ENCODE results near the gene MAD1L1. TPM values are rescaled to one million over a fixed set of nuclear protein-coding genes. Genes with fewer than 3 reads are reported as not detected.

MAD1L1 gene
- total and polyA plus RNA-seq, 2 of the 8 experiments (the other 6 are each of a cell fraction or from before 2014, with no cell fraction given): 40.4 to 44.6 TPM

GRCh38 chr7:1854866-1855724 lies 377.6 kb downstream of the MAD1L1 start:
- no peak overlapping the region for H4K5ac ChIP-seq (ENCODE audit: insufficient read length, low read depth, low read length)
- H3K14ac ChIP-seq (ENCODE audit: insufficient read length): no peak overlapping the region
- H2AK5ac ChIP-seq (ENCODE audit: low read depth, low read length): no peak overlapping the region
- H3K79me2 ChIP-seq (ENCODE audit: control insufficient read depth in 1 of 2, insufficient read depth in 2 of 2, low read length in 2 of 2): no peaks in the 10 kb centered on the region
- H3K36me3 ChIP-seq (ENCODE audit: control insufficient read depth in 2 of 4, insufficient read depth in 4 of 4, low read length in 3 of 4): no peaks in the 10 kb centered on the region
- H3K9me3 ChIP-seq (ENCODE audit: insufficient read depth in 2 of 2, low read depth in 1 of 2, low read length in 1 of 2): no peaks in the 10 kb centered on the region
- no peak overlapping the region; the same call in 1 of the 2 replicates for H3K18ac ChIP-seq (ENCODE audit: extremely low read depth, low read length)
- H3K79me1 ChIP-seq (ENCODE audit: low read depth, low read length): no peaks in the 10 kb centered on the region
- 90% methylated on average over 32 of the region's 41 CpGs; no CpG with 5 or more reads in 1 of the 2 experiments for WGBS, 2 experiments (ENCODE audit: extremely low coverage in 1 of 2, insufficient coverage in 1 of 2, insufficient read length in 1 of 2, insufficient replicate concordance in 2 of 2, low coverage in 1 of 2, low lambda C conversion rate in 2 of 2, missing lambda C conversion rate in 1 of 2)
- H4K91ac ChIP-seq (replicated peaks; ENCODE audit: insufficient read length, low read length): no peak overlapping the region
- H3K23me2 ChIP-seq (ENCODE audit: low read depth, low read length): no peaks in the 10 kb centered on the region
- H2BK20ac ChIP-seq (ENCODE audit: low read length): no peak overlapping the region
- no peak overlapping the region for H2AFZ ChIP-seq (ENCODE audit: low read length)
- no peak overlapping the region for H3K4ac ChIP-seq (replicated peaks; ENCODE audit: insufficient read length, low read depth, low read length)
- DNase-seq (ENCODE audit: low read depth in 1 of 2, low spot score in 2 of 2): peak in 1 of 2 experiments; percentile 46
- no peak for TF ChIP-seq USF2 (IDR thresholded peaks at IDR 0.05; ENCODE audit: low read length)
- H4K8ac ChIP-seq (ENCODE audit: extremely low read depth, insufficient read depth, low read length): no peak overlapping the region; the same call in 1 of the 2 replicates
- ChIA-PET POLR2A (ENCODE audit: partially characterized antibody) (no interaction called here), CTCF (ENCODE audit: partially characterized antibody) (interaction anchor here (1.0 to 1.7 kb wide), 5 partner anchors 10 to 39 kb away, joined by 3 to 6 read pairs (median 4); no protein-coding TSS in a partner anchor)
- no peaks in the 10 kb centered on the region for H3K27me3 ChIP-seq (replicated peaks in 1 of 4; ENCODE audit: control insufficient read depth in 3 of 4, extremely low read depth in 1 of 4, insufficient read depth in 3 of 4, low read length in 3 of 4)
- no peak overlapping the region for H2BK15ac ChIP-seq (ENCODE audit: low read length)
- no peaks in the 10 kb centered on the region for H3K4me1 ChIP-seq (replicated peaks in 1 of 4; ENCODE audit: control insufficient read depth in 3 of 4, insufficient read depth in 4 of 4, low read length in 3 of 4)
- no peak overlapping the region for H3K4me2 ChIP-seq (ENCODE audit: insufficient read depth in 1 of 2, low read depth in 2 of 2, low read length in 2 of 2)
- no peak overlapping the region for H3K56ac ChIP-seq (replicated peaks; ENCODE audit: insufficient read length, low read depth, low read length)
- H2BK120ac ChIP-seq (replicated peaks; ENCODE audit: low read depth, low read length): no peak overlapping the region
- H3K9ac ChIP-seq (replicated peaks in 1 of 4; ENCODE audit: extremely low read depth in 1 of 4, low read depth in 3 of 4, low read length in 3 of 4): no peak overlapping the region
- H3K4me3 ChIP-seq (ENCODE audit: extremely low read depth in 1 of 4, insufficient read depth in 2 of 4, low read depth in 3 of 4, low read length in 4 of 4): no peak overlapping the region
- H3K23ac ChIP-seq (ENCODE audit: insufficient read length): no peak overlapping the region
- no peak overlapping the region for H3K27ac ChIP-seq (ENCODE audit: low read depth, low read length)
- H2BK5ac ChIP-seq (ENCODE audit: low read depth, low read length): 0 out of 2 replicates have a peak overlapping the region, but pooled peaks have one; percentile 35
- FAIRE-seq: no peak
- H2BK12ac ChIP-seq (ENCODE audit: low read depth, low read length): no peak overlapping the region
- H4K20me1 ChIP-seq (replicated peaks in 1 of 2; ENCODE audit: control insufficient read depth in 1 of 2, insufficient read depth in 2 of 2, low read length in 2 of 2): no peaks in the 10 kb centered on the region
